ENCODE data around the gene METTL25. TPM values are rescaled to one million over a fixed set of nuclear protein-coding genes. Genes with fewer than 3 reads are reported as not detected.

Gene METTL25
- total RNA-seq, 4 donors from 2014 or later, result 9.6 to 16.5 (median 11.9) TPM

DNA sequence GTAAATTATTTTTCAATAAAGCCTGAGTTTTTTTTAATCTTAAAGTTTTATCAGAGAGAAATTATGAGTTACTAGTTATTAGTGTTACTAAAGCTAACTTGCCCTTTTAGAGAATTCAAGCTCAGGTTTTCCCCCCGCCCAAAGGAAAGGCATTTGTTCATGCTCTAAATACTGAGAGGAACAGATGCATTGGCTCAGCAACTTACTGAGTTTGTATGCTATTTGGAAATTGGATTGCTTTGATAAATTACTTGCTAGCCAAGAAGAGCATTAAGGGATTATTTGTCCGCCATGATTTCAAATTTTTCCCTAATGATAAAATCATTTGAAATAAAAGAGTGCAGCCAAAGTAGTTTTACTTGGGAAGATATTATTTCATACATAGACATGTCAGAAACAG, 149.4 kb downstream of the METTL25 start:
- TF ChIP-seq, protein P1, sequence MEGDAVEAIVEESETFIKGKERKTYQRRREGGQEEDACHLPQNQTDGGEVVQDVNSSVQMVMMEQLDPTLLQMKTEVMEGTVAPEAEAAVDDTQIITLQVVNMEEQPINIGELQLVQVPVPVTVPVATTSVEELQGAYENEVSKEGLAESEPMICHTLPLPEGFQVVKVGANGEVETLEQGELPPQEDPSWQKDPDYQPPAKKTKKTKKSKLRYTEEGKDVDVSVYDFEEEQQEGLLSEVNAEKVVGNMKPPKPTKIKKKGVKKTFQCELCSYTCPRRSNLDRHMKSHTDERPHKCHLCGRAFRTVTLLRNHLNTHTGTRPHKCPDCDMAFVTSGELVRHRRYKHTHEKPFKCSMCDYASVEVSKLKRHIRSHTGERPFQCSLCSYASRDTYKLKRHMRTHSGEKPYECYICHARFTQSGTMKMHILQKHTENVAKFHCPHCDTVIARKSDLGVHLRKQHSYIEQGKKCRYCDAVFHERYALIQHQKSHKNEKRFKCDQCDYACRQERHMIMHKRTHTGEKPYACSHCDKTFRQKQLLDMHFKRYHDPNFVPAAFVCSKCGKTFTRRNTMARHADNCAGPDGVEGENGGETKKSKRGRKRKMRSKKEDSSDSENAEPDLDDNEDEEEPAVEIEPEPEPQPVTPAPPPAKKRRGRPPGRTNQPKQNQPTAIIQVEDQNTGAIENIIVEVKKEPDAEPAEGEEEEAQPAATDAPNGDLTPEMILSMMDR (IDR thresholded peaks at IDR 0.05; ENCODE audit: low read depth), result no peak

DNA sequence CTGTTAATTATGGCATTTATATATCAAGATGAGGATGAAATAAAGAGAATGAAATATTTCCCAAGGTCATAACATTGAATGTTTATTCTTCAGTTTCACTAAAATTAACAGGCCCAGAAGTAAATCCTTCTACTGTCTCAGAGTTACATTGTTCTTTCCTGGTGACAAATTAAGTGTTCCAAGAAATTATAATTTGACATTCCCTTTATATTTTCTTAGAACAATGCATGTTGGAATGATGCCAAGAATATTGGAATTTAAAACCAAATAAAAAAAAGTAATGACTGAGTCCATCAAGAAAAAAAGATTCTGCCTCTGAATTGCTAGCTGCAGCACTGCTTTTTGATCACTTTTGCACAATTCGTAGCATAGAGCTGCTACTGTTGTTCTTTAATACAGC, 152.1 kb downstream of the METTL25 start:
- TF ChIP-seq, protein P1 (IDR thresholded peaks at IDR 0.05; ENCODE audit: low read depth), result no peak

DNA sequence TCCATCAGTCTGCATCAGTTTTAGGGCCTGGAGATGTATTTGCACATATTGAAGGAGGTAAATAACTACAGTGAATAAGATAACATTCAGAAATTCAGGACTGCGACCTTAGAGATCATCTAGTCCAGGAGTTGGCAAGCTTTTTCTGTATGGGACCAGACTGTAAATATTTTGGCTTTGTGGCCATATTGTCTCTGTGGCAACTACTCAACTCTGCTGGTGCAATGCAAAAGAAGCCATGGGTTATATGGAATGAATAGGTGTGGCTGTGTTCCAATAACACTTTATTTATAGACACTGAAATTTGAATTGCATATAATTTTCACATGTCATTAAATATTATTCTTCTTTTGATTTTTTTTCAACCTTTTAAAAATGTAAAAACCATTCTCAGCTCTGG, 156.6 kb downstream of the METTL25 start:
- TF ChIP-seq, protein P1 (IDR thresholded peaks at IDR 0.05; ENCODE audit: low read depth), result no peak

DNA sequence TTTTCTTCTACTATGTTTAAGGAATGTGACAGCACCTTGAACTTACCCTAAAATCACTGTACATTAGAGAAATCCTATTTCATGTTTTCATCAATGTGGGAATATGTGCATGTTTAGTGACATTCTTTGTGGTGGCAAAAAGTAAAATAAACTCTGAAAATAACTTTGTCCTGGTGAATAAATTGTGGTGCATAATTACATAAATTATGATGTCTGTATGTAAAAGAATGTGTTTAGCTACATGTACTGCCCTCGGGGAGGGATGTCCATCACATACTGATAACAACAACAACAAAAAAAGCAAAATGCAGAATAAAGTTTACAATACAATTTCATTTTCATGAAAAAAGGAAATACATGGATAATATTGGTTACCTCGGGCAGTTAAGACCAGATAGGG, 157.3 kb downstream of the METTL25 start:
- TF ChIP-seq, protein P1 (IDR thresholded peaks at IDR 0.05; ENCODE audit: low read depth), result no peak

DNA sequence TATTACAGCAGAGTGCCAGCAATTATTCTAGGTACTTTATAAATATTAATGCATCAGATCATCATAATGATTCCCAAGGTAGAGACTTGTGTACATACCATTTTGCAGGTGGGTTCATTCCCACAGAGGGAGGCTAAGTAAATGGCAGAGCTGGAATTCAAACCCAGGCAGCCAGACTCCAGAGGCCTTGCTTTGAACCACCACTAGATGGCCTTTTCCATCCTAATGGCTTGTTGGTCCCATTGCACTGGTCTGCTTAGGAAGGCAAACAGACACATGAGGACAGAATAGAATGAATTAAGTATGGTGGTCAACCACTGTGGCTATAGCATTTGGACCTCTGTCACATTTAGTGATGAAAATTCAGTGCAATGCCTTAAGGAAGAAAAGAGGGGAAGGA, 158.7 kb downstream of the METTL25 start:
- TF ChIP-seq, protein P1 (IDR thresholded peaks at IDR 0.05; ENCODE audit: low read depth), result no peak

DNA sequence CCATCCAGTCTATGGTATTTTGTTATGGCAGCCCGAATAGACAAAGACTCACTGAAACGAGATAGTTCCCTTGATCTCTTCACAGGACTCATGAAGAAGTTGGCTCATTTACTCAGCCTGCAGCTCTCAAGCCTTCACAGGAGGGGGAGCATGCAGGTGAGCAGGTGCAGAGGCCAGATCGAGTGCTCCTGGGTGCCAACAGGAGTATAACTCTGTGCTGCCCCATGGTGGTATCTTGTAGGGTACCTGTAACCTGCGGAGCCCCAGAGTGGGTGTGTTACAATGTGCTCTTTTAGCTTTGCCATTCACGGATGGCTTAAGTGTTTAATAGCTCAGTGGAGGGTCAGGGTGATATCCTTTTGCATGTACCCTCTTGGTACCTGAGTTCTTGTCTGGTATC, 159.5 kb downstream of the METTL25 start:
- TF ChIP-seq, protein P1 (IDR thresholded peaks at IDR 0.05; ENCODE audit: low read depth), result no peak

DNA sequence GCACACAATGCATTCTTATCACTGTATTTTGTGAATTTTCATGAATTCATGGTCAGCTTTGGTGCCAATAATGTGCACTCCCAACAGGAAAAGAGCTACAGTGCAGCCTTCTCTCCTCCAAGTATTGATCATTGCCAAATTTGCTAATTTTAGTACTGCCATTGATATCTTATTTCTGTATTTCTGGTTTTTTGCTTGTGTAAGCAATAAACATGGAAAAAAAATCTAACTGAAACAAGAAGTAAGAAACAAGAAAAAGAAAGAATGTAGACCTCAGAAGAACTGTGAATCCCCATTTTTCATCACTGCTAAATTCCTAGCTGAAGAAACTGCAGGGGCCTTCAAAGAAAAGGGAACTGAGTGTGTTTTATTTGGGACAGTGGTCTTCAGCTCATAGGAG, 161.2 kb downstream of the METTL25 start:
- TF ChIP-seq, protein P1 (IDR thresholded peaks at IDR 0.05; ENCODE audit: low read depth), result no peak

Measured in subcutaneous adipose tissue (tissue), 4 donors.